Esophagus muscularis mucosa (tissue), 4 donors: ENCODE measurements around the gene MT1H.

Experiments
- EP300 ChIP-seq: sonication (generic); formaldehyde crosslinking; IDR thresholded peaks from one replicate; pipeline ENCODE4 v1.6.1; 2017; ENCODE audit warnings: antibody characterized with exemption
- POLR2A ChIP-seq: fragments of 450-650 bp; IDR thresholded peaks from one replicate; pipeline ENCODE4 v1.6.1; 2017; ENCODE audit warnings: antibody characterized with exemption, moderate library complexity, mild to moderate bottlenecking, low read depth
- POLR2AphosphoS5 ChIP-seq, 2 donors: sonication (generic); formaldehyde crosslinking; IDR thresholded peaks; one replicate each; pipeline ENCODE4 v1.6.1; 2017; ENCODE audit warnings: antibody characterized with exemption in 2 of 2
- TF ChIP-seq, protein P1 (sequence below), 3 experiments: fragments of 200-600 bp in 2 of 3; fragments of 450-650 bp in 1 of 3; sonication (generic) in 2 of 3; IDR thresholded peaks; one replicate each; pipeline ENCODE4 v1.5.1; 2017 to 2019; ENCODE audit warnings: antibody characterized with exemption in 3 of 3, mild to moderate bottlenecking in 2 of 3, moderate library complexity in 1 of 3

DNA sequence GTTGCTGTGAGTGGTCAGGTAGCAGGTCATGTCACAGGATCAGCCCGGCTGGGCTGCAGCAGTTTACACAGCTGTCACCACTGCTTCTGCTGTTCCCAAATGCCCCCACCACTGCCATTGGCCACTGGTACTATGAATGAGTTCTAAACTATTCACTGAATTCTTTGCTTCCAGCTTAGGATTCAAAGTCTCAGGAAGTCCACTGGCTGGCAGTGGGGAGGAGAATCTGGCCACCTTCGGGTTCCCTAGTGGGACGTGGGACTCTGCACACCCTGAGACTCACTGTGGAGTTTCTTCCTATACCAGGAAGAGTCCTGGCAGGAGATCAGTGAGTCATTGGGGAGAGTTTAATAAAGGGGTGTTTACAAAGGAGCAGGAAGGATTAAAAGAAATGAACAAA is 19.6 kb downstream of the MT1H start:
- TF ChIP-seq, protein P1, sequence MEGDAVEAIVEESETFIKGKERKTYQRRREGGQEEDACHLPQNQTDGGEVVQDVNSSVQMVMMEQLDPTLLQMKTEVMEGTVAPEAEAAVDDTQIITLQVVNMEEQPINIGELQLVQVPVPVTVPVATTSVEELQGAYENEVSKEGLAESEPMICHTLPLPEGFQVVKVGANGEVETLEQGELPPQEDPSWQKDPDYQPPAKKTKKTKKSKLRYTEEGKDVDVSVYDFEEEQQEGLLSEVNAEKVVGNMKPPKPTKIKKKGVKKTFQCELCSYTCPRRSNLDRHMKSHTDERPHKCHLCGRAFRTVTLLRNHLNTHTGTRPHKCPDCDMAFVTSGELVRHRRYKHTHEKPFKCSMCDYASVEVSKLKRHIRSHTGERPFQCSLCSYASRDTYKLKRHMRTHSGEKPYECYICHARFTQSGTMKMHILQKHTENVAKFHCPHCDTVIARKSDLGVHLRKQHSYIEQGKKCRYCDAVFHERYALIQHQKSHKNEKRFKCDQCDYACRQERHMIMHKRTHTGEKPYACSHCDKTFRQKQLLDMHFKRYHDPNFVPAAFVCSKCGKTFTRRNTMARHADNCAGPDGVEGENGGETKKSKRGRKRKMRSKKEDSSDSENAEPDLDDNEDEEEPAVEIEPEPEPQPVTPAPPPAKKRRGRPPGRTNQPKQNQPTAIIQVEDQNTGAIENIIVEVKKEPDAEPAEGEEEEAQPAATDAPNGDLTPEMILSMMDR (IDR thresholded peaks at IDR 0.05), result no peak
- no peak for TF ChIP-seq POLR2A
- TF ChIP-seq POLR2AphosphoS5 (IDR thresholded peaks at IDR 0.05), result no peak
- TF ChIP-seq EP300, result no peak
